Astrocyte (in vitro differentiated cells and primary cell): ENCODE results near the gene BPHL.
"Not testable (repeated sequence)": the region's sequence is repeated elsewhere in the genome, so short reads cannot be mapped to it uniquely, and the experiment has no call there.

ENCODE experiments used
- EZH2 ChIP-seq: IDR thresholded peaks from 2 replicates; pipeline ENCODE4 v1.6.1; 2012; ENCODE audit warnings: mild to moderate bottlenecking, low read length, inconsistent platforms; ENCODE audit not compliant: insufficient read depth
- TF ChIP-seq, protein P1 (sequence below): IDR thresholded peaks from 2 replicates; pipeline ENCODE4 v1.5.1; 2011; ENCODE audit warnings: low read depth, mild to moderate bottlenecking, inconsistent platforms, low read length, moderate library complexity; ENCODE audit not compliant: insufficient read depth

DNA sequence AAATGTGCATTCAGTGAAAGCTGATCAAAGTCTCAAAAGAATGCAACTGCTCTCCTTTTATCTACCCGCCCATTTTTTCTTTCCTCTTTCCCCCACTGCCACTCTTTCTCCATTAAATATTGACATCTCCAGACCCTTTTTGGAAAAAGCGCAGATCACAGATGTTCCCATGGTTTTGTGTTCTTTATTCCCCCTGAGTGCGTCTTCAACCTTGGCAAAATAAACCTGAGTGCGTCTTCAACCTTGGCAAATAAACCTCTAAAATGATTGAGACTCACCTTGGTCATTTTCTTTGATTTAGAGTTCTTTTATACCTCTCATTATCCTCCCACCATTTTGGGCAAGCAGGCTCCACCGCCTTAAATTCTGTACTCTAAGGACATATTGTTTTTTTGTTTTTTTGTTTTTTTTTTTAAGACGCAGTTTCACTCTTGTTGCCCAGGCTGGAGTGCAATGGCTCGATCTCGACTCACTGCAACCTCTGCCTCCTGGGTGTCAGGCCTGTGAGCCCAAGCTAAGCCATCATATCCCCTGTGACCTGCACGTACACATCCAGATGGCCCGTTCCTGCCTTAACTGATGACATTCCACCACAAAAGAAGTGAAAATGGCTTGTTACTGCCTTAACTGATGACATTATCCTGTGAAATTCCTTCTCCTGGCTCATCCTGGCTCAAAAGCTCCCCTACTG, 48.2 kb downstream of the BPHL start:
- TF ChIP-seq, protein P1, sequence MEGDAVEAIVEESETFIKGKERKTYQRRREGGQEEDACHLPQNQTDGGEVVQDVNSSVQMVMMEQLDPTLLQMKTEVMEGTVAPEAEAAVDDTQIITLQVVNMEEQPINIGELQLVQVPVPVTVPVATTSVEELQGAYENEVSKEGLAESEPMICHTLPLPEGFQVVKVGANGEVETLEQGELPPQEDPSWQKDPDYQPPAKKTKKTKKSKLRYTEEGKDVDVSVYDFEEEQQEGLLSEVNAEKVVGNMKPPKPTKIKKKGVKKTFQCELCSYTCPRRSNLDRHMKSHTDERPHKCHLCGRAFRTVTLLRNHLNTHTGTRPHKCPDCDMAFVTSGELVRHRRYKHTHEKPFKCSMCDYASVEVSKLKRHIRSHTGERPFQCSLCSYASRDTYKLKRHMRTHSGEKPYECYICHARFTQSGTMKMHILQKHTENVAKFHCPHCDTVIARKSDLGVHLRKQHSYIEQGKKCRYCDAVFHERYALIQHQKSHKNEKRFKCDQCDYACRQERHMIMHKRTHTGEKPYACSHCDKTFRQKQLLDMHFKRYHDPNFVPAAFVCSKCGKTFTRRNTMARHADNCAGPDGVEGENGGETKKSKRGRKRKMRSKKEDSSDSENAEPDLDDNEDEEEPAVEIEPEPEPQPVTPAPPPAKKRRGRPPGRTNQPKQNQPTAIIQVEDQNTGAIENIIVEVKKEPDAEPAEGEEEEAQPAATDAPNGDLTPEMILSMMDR = not testable (repeated sequence)
- TF ChIP-seq EZH2 = not testable (repeated sequence)
